Hematopoietic multipotent progenitor cell treated with erythropoietin and hydrocortisone succinate and interleukin-3 and kit ligand, for 8 days (in vitro differentiated cells): ENCODE data around the gene CX3CR1.
"Not testable (repeated sequence)": the region's sequence is repeated elsewhere in the genome, so short reads cannot be mapped to it uniquely, and the experiment has no call there.

ENCODE experiments used
- DNase-seq: peaks from one replicate; pipeline ENCODE4 v3.0.0-alpha.2; 2015

CX3CR1 gene, protein sequence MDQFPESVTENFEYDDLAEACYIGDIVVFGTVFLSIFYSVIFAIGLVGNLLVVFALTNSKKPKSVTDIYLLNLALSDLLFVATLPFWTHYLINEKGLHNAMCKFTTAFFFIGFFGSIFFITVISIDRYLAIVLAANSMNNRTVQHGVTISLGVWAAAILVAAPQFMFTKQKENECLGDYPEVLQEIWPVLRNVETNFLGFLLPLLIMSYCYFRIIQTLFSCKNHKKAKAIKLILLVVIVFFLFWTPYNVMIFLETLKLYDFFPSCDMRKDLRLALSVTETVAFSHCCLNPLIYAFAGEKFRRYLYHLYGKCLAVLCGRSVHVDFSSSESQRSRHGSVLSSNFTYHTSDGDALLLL

DNA sequence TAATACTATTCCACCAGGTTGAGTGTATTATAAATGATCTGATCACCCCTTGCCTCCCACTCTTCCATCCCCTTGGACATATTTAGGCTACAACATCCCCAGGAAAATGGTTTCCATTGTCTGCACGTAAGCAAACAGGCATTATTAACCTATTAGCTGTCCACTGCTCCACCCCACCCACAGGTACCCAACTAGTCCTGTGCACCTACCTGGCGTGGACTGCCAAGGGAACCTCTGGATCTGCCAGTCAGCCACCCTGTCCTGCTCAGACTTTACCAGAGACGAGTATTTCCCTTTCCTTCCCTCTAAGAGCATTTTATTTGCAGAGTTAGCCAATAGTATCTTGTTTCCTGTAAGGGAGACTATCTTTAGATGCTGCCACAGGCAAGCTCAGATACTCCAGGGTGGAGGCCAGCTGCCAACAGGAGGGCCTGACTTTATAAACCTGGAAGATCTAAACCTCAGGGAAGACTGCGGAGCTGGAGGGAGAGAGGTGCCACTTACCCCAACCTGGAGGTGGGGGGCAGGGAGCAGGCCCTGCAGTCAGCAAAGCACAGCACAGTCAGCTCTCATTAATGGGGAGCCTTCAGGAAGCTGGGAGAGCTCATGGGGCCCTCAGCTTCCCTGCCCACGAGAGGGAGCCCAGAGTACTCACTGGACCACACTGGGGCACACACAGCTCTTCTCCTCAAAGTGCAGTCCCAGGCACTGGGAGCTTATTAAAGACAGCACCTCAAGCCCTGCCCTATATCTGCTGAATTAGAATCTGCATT lies at the start of gene CX3CR1:
Gene CX3CR1 (minus strand): TSS at position 292 of the 773 bp plus-strand sequence. CDS start 13,527 bp downstream, outside the sequence.
- no peak for DNase-seq

DNA sequence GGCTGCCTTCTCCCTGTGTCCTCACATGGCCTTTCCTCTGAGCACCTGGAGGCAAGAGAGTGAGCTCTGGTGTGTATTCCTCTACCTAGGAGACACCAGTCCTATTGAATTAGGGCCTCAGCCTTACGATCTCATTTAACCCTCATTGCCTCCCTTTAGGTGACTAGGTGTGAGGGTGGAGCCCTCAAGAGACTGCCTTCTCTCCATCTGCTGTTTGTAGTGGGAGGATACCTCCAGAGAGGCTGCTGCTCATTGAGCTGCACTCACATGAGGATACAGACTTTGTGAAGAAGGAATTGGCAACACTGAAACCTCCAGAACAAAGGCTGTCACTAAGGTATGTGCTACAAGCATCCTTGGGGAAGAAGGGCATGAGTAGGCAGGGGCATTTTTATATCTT lies 49.7 kb upstream of the CX3CR1 start, which contains the start of gene CCR8:
Gene CCR8 (plus strand): TSS at position 217 of the 400 bp plus-strand sequence. CDS start 2,623 bp downstream, outside the sequence.
- no peak for DNase-seq

DNA sequence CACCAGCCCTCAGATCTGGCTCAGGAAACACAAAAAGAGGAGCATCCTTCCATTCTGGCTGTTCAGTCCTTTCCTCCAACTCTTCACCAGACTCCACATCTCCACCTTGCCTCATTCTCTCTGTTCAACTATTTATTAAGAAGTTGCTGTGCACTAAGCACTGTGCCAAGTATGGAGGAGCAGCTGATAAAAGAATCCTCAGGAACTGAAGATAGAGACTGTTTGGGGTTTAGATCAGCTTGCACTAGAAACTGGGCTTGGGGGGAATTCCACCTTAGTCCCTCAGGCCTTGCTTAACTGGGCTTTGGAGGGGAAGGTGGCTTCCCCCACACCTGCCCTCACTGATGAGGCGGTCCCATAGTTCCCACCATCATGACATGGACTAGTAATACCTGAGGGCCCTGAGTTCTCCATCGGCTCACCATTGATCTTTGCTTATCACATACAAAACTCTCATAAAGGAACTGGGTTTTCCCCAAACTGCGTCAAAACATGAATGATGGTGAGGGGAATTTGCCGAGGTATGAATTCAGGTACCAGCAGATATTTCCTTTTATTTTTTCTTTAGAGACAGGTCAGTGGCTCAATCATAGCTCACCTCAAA lies 48.0 kb upstream of the CX3CR1 start:
- DNase-seq, result no peak

DNA sequence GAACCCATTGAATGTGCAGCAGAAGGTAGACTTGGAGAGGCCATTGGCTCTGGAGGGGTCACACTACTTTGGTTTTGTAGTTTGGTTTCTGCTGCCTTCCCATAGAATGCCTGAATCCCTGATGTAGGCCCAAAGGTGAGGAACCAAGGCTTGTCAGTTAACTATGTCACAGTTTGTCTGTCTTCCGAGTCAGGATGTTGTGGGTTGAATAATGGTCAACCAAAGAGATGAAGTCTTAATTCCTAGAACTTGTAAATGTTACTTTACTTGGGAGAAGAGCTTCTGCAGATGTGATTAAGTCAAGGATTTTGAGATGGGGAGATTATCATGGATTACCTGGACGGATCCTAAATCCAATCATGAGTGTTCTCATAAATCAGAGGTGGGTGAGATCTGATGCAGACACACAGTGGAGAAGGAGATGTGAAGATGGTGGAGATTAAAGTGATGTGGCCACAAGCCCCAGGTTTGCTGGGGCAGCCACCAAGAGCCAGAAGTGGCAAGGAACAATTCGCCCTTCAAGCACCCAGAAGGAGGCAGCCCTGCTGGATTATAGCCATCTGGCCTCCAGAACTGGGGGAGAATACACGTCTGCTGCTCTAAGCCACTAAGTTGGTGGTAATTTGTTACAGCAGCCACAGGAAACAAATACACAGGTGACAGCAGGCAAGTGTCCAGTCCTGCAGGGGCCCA lies 47.4 kb upstream of the CX3CR1 start:
- no peak for DNase-seq

DNA sequence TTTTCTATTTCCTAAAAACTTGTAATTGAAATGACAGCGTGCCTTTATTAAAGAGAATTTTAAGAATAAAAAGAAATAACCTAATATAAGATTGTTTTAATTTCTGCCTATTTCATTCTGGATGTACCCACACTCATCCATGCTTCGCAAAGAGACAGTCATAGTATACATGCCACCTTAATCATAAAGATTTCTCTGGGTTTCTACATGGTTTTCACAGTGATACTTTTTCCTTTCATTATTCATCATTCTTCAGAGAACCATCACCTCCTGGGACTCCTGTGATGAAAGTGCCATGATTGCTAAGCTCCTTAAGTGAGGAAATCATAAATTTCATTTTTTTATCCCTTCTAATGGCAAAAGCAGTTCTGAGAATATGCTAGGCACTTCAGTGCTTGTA lies 45.4 kb upstream of the CX3CR1 start:
- no peak for DNase-seq

DNA sequence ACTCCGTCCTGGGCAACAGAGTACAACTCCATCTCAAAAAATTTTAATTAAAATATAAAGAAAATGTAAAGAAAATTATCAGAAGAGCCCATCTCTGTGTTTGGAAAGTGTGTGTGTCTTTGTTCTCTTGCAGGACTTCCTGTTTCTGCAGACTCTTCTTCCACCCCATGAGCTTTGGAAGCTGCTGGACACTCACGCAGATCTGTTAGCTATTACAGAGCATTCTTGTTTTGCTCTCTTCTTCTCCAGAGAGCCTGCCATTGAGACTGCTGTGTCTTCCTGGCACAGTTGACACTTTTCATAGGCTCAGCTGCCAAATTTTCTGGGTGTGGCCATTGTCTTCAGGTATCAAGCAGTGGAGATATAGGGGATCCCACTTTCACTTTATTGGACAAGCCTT lies 43.7 kb upstream of the CX3CR1 start:
- peak; percentile 66 for DNase-seq

DNA sequence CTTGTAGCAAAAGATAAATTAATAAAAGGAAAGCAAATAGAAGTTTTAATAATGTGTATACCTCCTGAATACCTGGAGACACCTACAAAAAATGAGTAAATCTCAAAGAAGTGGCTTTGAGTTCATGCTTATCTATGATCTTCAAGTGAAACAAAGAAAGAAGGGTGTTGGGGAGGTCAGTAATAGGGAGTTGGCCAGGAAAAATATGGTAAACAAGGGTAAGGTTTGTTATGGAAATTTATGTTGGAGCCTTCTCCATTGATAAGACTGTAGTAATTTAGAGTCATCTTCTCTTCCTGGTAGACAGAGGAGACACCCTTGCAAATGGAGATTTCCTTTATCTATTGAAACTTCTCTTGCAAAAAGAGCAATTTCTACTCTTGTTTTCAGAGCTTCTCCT lies 43.1 kb upstream of the CX3CR1 start:
- DNase-seq, result peak; percentile 42

DNA sequence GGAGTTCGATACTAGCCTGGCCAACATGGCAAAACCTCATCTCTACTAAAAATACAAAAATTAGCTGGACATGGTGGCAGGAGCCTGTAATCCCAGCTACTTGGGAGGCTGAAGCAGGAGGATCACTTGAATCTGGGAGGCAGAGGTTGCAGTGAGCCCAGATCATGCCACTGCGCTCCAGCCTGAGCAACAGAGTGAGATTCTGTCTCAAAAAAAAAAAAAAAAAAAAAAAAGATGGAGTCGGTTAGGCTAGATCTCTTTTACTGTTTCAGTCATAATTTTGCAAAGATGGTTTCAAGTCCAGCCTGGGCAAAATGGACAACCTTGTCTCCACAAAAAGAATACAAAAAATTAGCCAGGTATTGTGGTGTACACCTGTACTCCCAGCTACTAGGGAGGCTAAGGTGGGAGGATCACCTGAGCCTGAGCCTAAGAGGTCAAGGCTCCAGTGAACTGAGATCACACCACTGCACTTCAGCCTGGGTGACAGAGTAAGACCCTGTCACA lies 42.4 kb upstream of the CX3CR1 start:
- DNase-seq, result not testable (repeated sequence)

DNA sequence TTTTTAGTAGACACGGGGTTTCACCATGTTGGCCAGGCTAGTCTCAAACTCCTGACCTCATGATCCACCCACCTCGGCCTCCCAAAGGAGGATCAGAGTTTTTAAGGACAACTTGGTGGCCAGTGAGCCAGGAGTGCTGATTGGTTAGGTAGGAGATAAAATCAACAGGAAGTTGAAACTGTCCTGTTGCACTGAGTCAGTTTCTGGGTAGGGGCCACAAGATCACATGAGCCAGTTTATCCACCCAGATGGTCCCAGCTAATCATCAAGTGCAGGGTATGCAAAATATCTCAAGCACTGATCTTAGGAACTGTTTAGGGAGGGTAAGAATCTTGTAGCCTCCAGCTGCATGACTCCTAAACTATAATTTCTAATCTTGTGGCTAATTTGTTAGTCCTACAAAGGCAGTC lies 41.7 kb upstream of the CX3CR1 start:
- peak; percentile 81 for DNase-seq

DNA sequence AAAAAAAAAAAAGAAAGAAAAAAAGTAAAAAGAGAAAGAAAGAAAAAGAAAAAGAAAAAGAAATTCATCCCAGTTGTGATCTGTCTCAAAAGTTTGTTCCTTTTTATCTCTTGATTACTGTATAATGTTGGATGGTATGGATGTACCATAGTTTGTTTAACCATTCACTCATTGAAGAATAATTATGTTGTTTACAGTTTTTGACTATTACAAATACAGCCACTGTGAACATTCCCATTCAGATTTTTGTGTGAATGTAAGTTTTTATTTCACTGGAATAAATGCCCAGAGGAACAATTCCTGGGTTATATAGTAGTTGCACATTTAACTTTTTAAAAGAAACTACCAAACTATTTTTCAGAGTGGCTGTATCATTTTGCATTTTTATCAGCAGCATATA lies 39.4 kb upstream of the CX3CR1 start:
- DNase-seq, result no peak

DNA sequence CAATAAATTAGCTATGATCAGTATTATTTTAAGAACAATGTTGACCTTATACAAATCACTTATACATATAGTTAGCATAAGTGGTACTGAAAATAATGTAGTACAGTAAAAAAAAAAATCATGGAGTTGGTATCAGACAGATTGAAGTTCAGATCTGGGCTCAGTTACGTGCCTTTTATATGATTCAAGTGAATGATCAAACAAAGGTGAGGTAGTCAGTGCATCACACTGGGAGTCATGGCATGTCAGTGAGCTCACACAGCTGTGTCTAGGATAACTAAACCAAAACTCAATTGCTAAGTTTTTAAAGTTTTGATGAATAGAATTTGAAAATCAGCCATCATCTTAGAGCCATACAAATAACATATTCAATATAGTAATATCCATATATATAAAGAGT lies 38.5 kb upstream of the CX3CR1 start:
- no peak for DNase-seq

DNA sequence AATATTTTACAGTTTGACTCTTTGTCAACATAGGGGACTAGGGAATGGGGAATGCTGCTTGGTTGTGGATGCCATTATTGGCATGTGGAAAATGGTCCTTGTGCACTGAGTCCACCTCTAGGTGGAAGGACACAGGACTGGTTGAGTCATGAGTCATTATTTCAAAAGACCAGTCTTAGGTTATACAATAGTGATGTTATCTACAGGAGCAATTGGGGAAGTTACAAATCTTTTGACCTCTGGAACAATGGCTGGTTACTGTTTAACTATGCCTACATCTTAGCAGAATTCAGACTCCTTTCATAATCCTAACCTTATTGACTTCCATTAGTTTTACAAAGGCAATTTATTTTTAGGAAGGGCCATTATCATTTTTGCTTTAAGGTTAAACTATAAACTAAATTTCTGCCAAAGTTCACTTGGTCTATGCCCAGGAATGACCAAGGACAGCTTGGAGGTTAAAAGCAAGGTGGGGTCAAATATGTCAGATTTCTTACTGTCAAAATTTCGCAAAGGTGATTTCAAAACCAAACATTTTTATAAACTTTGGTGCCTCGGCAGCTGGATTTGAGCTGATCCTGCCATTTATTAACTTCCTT lies 37.8 kb upstream of the CX3CR1 start:
- DNase-seq, result peak; percentile 21

DNA sequence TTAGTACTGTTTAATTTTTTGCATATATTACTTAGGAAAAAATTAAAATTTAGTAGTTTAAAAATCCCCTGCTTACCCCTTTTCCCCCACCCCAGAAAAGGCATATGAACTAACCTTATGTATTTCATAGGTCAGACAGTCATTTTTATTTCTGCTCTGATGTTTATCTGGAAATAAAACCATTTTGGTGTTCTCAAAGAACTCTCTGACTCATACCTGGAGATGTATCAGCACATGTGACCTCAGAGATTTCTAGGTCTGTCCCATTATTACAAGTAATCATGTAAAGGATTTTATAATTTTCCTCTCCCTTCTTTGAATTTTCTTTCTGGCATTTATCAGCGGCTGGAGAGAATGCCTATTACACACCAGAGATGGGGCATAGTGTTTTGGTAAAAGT lies 35.6 kb upstream of the CX3CR1 start:
- no peak for DNase-seq

DNA sequence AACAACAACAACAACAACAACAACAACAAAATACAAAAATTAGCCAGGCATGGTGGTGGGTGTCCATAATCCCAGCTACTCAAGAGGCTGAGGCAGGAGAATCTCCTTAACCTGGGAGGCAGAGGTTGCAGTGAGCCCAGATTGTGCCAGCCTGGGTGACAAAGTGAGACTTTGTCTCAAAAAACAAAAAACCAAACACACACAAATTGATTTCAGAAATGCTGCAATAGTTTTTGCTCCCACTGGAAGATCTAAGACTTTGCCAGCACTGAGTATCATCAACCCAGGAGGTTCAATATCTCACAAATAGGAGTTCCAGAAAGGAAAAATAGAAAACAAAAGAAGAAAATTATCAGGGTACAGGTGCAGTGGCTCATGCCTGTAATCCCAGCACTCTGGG lies 33.5 kb upstream of the CX3CR1 start:
- no peak for DNase-seq

DNA sequence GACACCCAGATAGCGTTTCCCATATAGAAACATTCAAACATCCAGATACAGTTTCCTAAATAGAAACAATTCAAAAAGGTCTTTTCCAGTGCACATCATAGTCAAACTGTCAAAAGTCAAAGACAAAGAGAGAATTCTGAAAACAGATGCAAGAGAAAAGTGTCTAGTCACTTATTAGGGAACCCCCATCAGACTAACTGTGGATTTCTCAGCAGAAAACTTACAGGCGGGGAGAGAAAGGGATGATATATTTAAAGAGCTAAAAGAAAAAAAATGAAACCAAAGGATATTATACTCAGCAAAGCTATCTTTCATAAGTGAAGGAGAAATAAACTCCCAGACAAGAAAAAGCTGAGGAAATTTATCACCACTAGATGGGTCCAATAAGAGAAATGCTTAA lies 22.3 kb upstream of the CX3CR1 start:
- DNase-seq, result no peak

DNA sequence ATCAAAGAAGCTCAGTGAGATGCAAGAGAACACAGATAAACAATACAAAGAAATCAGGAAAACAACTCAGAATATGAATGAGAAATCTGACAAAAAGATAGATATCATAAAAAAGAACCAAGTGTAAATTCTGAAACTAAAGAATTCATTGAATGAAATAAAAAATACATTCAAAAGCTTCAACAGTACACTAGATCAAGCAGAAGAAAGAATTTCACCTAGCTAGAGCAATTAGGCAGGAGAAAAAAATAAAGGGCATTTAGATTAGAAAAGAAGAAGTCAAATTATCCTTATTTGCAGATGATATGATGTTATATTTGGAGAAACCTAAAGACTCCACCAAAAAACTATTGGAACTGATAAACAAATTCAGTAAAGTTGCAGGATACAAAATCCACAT lies 19.4 kb upstream of the CX3CR1 start:
- DNase-seq, result no peak

DNA sequence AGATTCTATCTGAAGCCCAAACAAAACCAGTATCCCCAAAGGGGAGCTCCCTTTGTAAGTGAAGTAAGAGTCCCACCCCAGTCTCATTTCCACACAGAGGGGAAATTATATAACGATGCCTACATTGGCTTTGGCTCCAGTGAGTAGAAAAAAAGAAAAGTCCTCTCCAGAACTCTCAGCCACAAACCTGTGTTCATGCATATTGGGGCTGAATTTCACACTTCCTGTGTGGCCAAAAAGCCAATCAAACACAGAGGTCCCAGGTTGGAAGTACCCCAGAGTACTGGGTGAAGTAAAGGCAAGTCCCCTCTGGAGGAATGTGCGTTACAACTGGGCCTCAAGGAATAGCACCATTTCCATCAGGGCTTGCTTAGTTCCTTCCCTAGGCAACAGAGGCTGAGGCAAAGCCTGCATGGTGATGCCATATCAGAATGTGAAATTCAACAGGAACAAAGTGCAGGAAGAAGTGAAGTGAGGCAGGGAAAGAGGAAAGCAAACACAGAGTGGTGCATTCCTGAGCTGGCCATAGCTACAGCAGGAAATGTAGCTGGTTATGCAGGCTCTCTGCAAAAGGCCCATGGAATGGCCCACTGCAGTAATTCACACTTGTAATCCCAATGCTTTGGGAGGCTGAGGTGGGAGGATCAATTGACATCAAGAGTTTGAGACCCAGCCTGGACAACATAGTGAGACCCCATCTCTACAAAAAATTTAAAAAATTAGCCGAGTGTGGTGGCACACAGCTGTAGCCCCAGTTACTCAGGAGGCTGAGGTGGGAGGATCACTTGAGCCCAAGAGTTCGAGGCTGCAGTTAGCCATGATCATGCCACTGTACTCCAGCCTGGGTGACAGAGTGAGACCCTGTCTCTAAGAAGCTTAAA lies 16.6 kb upstream of the CX3CR1 start:
- DNase-seq, result no peak

DNA sequence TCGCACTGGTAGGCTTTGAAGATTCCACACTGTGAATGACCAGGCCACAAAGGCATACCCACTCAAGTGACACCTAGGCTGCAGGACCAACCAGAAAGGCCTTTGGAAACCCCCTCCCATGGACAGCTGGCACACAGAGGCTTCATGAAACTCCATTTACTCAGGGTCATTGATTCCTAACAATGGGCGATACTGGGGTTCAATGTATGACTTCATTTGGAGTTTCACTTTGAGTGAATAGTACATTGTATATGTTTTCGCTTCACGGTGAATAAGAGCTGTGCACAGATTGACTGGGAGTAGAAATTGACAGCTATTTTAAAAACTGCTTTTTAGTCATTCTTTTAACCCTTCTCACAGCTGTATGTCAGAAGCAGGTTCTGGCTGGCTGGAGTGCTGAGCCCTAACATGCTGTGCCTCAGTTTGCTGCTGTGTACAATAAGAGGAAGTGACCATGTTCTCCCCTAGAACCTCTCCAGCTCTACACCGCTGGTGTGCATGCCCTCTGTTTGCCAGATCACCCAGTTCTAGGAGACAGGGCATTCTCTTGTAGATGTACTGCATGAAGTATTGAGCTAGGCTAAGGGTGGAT lies 15.4 kb upstream of the CX3CR1 start:
- DNase-seq, result no peak

DNA sequence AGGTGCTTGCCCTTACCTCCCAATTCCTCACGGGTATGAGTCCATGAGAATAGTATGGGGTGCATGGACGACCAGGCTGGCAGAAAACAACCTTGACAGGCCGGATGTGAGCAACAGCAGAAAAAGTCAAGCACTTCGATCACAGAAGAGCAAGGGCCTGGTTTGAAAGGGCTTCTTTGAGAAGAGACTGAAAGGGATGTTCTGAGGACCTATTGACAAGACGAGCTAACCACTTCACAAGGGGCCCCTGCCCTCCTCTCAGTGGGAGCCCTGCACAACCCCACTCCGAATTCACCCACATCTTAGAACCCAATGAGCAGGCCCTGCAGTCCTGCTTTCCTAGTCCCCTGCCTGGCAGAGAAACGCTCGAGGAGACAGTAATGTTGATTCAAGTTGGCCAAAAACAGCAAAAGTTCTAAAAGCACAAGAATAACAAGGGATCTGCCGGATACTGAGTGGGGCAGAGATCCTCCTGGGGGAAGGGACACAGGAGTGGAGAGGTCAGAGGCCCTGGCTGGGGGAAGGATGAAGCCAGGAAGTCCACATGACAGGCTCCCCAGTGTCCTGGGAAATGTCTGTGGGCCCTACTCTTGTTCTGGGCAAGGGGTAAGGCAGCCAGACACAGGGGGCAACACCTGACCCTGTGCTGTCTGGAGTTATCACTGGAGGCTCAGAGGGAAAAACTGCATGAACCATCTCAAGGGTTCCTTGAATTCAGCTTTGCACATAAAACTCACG lies 14.8 kb upstream of the CX3CR1 start:
- no peak for DNase-seq

DNA sequence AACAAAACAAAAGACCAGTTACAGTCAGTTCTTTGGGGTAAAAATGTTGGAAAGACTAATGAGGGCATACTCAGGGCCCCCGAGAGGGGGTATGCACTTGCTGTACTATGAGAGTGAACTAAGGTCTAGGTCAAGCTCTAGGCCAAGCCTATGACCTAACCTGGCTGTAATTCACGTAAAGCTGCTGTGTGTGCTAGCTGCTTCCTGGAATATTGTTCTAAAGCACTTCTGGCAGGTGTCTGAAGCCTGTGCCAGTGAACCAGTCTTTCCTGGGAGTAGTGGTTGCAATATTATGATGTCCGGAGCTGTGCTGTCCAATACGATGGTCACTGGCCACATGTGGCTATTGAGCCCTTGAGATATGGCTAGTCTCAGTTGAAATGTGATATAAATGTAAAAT lies 13.1 kb upstream of the CX3CR1 start:
- no peak for DNase-seq
